CD4-positive, alpha-beta T cell treated with Interleukin-12 subunit alpha and Interleukin-12 subunit beta, for 1 hour (primary cell): ENCODE measurements around the gene TMEM181.
"Not testable (repeated sequence)": the region's sequence is repeated elsewhere in the genome, so short reads cannot be mapped to it uniquely, and the experiment has no call there.

Source experiments
- DNase-seq: peaks from one replicate; pipeline ENCODE4 v3.0.0-alpha.2; 2020

The TMEM181 gene

GRCh38 chr6:158624684-158625682 lies 65.1 kb downstream of the TMEM181 start:
- DNase-seq, result no peak

- no peak for DNase-seq
These were observed 66.0 kb downstream of the TMEM181 start for GRCh38 chr6:158625881-158626305.

GRCh38 chr6:158626360-158627167 lies 66.7 kb downstream of the TMEM181 start:
- DNase-seq, result no peak

- DNase-seq, result no peak
These were observed 67.5 kb downstream of the TMEM181 start for GRCh38 chr6:158627168-158627939.

GRCh38 chr6:158627940-158628211 lies 68.0 kb downstream of the TMEM181 start:
- DNase-seq, result no peak

GRCh38 chr6:158628542-158628941 lies 68.7 kb downstream of the TMEM181 start:
- DNase-seq, result no peak

- peak; percentile 31 for DNase-seq
These were observed 69.7 kb downstream of the TMEM181 start for GRCh38 chr6:158629367-158630221.

- no peak for DNase-seq
These were observed 71.2 kb downstream of the TMEM181 start for GRCh38 chr6:158630938-158631616.

- DNase-seq, result no peak
These were observed 72.0 kb downstream of the TMEM181 start for GRCh38 chr6:158631678-158632537.

- DNase-seq, result not testable (repeated sequence)
These were observed 72.7 kb downstream of the TMEM181 start for GRCh38 chr6:158632538-158633119.

- no peak for DNase-seq
These were observed 73.2 kb downstream of the TMEM181 start for GRCh38 chr6:158633127-158633526.

GRCh38 chr6:158634695-158635426 lies 75.0 kb downstream of the TMEM181 start:
- peak; percentile 37 for DNase-seq

GRCh38 chr6:158635427-158636073 lies 75.7 kb downstream of the TMEM181 start:
- DNase-seq, result no peak

- no peak for DNase-seq
These were observed 76.9 kb downstream of the TMEM181 start for GRCh38 chr6:158636778-158637177.

- no peak for DNase-seq
These were observed 78.5 kb downstream of the TMEM181 start for GRCh38 chr6:158638324-158638854.

- no peak for DNase-seq
These were observed 79.2 kb downstream of the TMEM181 start for GRCh38 chr6:158639056-158639455.

- no peak for DNase-seq
These were observed 80.6 kb downstream of the TMEM181 start for GRCh38 chr6:158640519-158640918.

- no peak for DNase-seq
These were observed 82.3 kb downstream of the TMEM181 start for GRCh38 chr6:158642097-158642601.
